Left ventricle myocardium superior (tissue), 1 donor: ENCODE data around the gene ACTN4. TPM values are rescaled to one million over a fixed set of nuclear protein-coding genes. Genes with fewer than 3 reads are reported as not detected.

Source experiments
- ATAC-seq: fragments of 200-7000 bp; cut with Tn5 transposase; one replicate; pipeline ENCODE4 v1.9.1; 2020; ENCODE audit warnings: mild to moderate bottlenecking, moderate library complexity
- DNase-seq: peaks from one replicate; pipeline ENCODE4 v3.0.0-alpha.2; 2020
- intact Hi-C: fragments of 100-400 bp; cut with micrococcal nuclease; formaldehyde crosslinking; loops from one replicate; pipeline ENCODE4 v1.11.0; 2022
- total RNA-seq: library from RNA; stranded (reverse); fragmentation: NEBNext Ultra II Directional; extraction: Animal tissue kit (Norgen Biotek cat#: 25700); gene quantifications from one replicate; pipeline ENCODE4 v1.2.1, GENCODE V29; 2021
- donor health status: DM: no; HTN: yes; CAD: no; lungs with severe emphysema.

The ACTN4 gene
- total RNA-seq, 1 donor from 2014 or later = 131 TPM

DNA sequence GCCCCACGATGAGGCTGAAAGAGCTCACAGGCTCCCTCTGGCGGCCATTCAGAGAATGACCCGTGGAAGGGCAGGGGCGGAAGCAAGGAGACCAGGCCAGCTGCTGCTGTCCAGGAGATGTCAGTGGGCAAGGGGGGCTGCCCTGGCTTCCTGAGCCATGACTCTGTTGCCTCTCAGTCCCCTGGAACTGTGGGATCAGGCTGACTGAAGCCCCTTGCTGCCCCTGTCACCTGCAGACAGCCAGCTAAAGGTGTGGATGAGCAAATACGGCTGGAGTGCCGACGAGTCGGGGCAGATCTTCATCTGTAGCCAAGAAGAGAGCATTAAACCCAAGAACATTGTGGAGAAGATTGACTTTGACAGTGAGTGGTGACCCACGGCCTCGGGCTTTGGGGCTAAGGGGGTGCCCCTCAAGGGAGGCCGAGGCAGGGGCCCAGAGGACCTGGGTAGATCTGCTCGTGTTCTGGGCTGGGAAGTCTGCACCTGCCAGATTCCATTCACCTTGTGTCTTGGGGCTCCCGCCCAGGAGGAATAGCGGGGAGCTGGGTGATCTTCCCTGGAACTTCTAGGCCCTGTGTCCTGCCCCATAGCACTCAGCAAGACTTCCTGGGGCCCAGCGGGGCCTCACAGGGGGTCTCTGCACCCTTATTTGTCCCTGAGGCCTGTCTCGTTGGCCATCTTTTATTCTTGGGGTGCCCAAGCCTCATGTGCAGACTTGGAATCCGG is 12.5 kb upstream of the ACTN4 start:
- peak; percentile 85 for DNase-seq
- intact Hi-C loops = no loop called here
- peak; percentile 57 for ATAC-seq

- ATAC-seq (no peak), DNase-seq (no peak)
- intact Hi-C loops = no loop called here
These were observed 11.7 kb upstream of the ACTN4 start for GRCh38 chr19:38635483-38636399.

DNA sequence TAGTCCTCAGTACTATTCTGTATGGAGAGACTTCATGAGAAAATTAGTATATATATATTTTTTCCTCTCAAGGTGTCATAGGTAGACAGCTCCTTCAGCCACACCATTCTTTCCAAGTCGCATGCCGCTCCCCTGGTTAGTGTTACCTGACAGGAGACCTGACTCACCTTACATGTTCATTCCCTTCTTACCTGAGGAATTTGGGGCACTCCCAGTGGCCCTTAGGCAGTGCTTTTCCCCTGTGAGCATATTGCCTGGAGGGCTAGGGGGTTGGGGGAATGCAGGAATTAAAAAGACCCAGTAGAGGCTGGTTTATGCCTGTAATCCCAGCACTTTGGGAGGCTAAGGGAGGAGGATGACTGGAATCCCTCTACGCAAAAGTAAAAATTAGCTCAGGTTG is 9.0 kb upstream of the ACTN4 start:
- ATAC-seq = no peak
- DNase-seq = no peak
- intact Hi-C loops = no loop called here

DNA sequence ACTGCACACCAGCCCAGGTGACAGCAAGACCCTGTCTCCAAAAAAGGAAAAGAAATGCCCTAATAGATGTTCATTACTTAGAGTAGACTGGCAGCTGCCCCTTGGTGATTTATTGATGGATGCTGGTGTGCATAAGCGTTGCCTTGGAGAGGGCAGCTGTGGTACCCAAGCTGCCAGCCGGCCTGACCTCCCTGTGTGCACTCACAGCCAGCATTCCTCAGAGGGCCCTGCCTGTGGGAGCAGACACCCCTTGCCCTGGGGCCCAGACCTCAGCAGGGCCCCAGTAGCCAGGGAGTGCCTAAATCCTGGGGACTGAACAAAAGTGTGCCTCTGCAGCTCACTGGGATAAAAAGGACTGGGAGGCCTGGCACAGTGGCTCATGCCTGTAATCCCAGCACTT is 7.8 kb upstream of the ACTN4 start:
- no peak for DNase-seq
- no peak for ATAC-seq
- intact Hi-C loops = no loop called here

GRCh38 chr19:38640368-38640767 is 7.1 kb upstream of the ACTN4 start:
- no peak for DNase-seq
- intact Hi-C loops = no loop called here
- peak; percentile 12 for ATAC-seq

DNA sequence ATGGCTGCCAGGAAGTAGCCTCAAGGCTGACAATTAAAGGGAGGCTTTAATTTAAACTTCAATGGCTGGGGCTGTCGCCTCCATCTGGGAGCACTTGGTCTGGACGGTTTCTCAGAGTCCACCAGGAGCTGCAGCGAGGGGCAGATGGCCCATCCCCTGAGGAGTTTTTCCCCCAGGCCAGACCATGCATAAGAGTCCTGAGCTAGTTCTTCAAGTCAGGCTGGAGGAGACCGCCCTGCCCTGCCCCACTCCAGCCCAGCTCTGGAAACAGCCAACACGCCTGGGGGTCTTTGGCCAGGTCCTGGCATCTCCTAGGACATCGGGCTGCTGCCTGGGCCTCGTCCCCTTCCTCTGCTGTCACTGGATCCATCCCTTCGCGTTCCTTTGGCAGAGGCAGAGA is 5.3 kb upstream of the ACTN4 start:
- intact Hi-C loops = no loop called here
- DNase-seq (no peak), ATAC-seq (no peak)

DNA sequence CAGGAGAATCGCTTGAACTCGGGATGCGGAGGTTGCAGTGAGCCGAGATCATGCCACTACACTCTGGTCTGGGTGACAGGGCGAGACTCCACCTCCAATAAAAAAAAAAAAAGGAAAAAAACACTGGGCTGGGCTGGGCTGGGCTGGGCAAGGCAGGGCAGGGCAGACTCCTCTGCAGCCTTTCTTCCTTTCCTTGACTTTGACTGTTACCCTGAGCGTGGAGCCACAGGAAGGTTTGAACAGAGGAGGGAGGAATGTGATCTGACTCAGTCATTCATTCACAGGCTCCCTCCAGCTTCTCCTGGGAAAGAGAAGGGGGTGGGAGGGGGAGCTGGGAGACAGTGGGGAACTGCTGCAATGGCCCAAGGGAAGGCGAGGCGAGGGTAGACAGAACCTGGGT is 2.7 kb upstream of the ACTN4 start:
- DNase-seq (no peak), ATAC-seq (no peak)
- intact Hi-C loops = no loop called here

DNA sequence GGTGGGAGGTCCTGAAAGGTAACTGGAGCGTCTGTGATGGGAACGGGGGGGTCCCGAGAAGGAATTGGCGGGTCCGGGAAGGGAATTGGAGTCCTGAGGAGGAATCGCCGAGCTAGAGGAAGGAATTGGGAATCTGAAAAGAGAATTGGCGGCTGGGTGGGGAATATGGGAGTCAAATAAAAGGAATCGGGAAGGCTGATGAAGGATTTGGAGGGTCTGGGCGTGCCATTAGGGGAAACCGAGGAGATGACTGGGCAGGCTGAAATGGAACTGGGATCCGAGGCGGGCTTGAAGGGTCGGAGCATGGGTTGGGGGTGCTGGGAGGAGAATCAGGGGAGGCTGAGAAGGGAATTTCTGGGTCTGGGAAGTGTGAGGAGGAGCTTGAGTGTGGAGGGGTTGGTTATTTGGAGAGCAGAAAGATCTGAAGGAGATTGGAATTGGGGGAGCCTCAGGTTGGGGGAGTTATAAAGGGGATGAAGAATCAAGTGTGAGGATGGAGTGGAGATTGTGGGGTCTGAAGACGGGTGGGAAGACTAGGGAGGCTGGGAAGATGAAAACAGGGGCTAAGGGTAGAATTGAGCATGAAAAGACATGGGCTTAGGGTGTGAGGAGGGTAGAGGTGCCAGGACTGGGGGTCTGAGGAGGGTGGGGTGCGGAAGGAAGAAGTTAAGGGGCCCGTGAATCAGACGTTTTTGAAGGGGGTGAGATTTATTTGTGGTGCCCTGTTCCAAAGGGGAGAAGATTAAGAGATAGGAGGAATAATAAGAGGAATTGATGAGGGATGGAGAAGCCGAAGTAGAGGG is 718 bp downstream of the ACTN4 start:
- ATAC-seq (no peak), DNase-seq (no peak)
- intact Hi-C loops = loop anchor here (2.0 kb wide), 1 partner anchor 27 kb away; no protein-coding TSS in a partner anchor

- intact Hi-C loops = loop anchor here (2.0 kb wide), 1 partner anchor 26 kb away; no protein-coding TSS in a partner anchor
These were observed 1.4 kb downstream of the ACTN4 start for GRCh38 chr19:38648769-38649304.

DNA sequence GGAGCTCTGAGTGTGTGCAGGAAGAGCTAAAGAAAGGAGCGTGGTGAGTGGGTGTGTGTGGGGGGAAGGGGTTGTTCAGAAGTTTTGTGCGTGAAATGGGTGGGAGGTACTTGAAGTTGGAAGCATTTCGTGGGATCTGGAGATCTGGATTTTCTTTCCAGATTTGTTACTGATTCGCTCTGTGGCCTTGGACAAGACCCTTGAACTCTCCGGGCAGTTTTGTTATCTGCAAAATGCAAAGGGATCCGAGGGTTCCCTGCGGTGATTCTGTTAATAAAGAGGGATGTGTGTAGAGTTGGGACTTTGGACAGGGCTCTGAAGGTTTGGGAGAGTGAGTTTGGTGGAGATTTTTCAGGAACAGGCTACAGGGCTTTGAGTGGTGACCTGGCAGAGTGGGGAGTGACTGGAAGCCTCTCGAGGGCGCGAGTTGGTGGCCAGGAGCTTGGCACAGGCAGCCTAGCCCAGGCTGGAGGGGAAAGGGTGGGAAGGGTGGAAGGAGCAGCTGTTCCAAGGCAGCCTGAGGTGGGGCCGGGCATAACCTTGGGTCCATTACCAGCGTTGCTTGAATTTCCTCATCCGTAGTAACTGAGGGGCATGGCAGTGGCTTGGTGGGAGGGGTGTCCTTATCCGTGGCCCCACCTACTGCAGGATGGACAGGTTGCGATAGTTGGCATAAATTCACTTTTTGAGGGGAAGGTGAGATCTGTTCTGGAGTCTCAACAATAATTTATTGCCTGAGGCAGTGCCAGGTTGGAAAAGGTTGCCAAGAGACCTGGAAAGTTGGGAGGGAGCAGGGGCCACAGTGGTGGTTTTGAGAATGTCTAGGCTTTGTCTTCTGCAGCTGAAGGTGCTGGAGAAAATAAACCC is 2.1 kb downstream of the ACTN4 start:
- ATAC-seq (peak; percentile 5), DNase-seq (no peak)
- intact Hi-C loops = loop anchor here (2.0 to 10.0 kb wide), 3 partner anchors 25 to 185 kb away; partner anchors contain the start of gene ECH1

More at GRCh38 chr19:38648769-38649304, 1.4 kb downstream of the ACTN4 start:
- DNase-seq (no peak), ATAC-seq (no peak)

GRCh38 chr19:38650172-38650775 is 2.8 kb downstream of the ACTN4 start:
- intact Hi-C loops = loop anchor here (10.0 kb wide), 2 partner anchors 55 to 185 kb away; partner anchors contain the start of gene ECH1
- DNase-seq (no peak), ATAC-seq (no peak)

DNA sequence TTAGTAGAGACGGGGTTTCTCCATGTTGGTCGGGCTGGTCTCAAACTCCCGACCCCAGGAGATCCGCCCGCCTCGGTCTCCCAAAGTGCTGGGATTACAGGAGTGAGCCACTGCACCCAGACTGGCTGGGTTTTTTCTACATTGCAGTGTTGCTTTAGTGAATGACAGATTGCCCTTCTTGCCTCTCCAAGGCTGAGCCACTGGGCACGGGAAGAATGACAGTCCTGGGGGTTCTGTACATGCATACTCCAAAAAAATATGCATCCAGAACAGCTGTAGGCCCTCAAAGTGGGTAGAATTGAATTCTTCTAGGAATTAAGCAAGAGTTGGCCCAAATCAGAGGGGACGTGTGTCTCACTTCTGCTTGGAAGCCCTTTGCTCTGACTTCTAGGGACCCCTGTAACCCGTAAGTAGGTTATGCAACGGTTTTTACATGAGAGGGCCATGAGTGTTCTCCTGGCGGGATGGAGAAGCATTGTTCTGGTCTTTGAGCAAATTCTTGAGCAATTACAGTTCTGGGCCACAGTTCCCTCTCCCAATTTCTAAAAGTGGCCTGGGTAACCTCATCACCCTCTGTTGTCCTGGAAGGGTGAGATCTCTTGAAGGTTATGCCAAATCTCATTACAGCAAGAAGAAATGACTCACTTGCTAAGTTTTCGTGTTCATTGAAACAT is 3.6 kb downstream of the ACTN4 start:
- DNase-seq = no peak
- intact Hi-C loops = loop anchor here (10.0 kb wide), 2 partner anchors 54 to 184 kb away; partner anchors contain the start of gene ECH1

GRCh38 chr19:38653028-38653571 is 5.7 kb downstream of the ACTN4 start:
- DNase-seq (no peak), ATAC-seq (peak; percentile 42)
- intact Hi-C loops = loop anchor here (10.0 kb wide), 2 partner anchors 52 to 182 kb away; partner anchors contain the start of gene ECH1

More for the DNA sequence above, 3.6 kb downstream of the ACTN4 start:
- peak; percentile 7 for ATAC-seq

GRCh38 chr19:38654628-38655055 is 7.2 kb downstream of the ACTN4 start:
- no peak for DNase-seq

GRCh38 chr19:38655148-38655824 is 7.8 kb downstream of the ACTN4 start:
- ATAC-seq (no peak), DNase-seq (no peak)
- intact Hi-C loops = loop anchor here (10.0 kb wide), 2 partner anchors 50 to 180 kb away; partner anchors contain the start of gene ECH1

More at GRCh38 chr19:38654628-38655055, 7.2 kb downstream of the ACTN4 start:
- no peak for ATAC-seq
- intact Hi-C loops = loop anchor here (10.0 kb wide), 2 partner anchors 50 to 180 kb away; partner anchors contain the start of gene ECH1
